GM18868 (cell line): Measurements from ENCODE around the gene ADARB2.

Source experiments
- ATAC-seq: cut with Tn5 transposase; IDR thresholded peaks from one replicate; pipeline ENCODE4 v1.9.1; 2021; ENCODE audit warnings: mild to moderate bottlenecking, moderate library complexity; ENCODE audit not compliant: unreplicated experiment

ADARB2 gene

DNA sequence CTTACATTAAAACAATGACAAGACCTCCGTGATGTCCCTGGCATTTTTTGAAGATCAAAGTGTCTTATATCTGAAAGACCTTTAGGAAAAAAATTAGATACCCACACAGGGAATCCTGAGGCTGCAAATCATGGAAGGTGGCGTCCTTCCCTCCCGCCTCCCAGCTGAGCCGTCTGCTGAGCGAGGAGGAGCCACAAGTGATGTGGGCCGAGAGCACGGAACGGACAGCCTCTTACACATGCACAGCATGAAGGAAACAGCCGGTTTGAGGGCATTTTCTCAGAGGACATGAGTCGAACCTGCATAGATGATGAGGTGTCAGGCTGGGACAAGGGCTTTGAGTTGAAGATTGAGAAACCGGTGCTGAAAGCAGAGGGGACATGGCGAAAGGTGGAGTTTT lies 163.3 kb downstream of the ADARB2 start:
- ATAC-seq = no peak

DNA sequence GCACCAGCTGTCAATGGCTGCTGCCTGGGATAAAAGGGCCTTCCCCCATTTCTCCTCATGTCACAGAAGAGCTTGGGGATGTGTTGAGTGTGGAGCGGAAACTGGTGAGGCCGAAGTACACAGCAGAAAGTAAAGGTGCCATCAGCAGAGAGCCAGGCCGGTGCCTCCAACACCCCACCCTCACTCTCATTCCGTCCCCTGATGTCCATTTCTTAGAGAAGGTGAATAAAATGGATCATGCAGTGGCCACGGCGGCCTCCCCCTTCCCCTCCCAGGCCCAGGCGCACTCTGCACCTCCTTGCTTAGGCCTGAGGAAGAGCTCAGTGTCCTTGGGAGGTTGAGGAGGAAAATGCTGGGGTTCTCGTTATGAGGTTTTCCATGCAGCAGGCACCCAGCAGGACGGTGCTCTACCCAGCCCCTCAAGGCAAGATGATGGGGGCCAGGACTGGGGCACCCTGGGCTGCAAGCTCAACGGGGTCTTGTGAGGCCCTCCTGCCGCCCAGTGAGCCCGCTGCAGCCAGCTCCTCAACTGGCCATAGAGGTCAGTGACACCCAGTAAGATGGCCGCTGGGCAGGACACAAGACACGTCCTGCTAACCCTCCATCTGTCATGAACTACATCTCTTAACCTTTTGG lies 163.9 kb downstream of the ADARB2 start:
- no peak for ATAC-seq

DNA sequence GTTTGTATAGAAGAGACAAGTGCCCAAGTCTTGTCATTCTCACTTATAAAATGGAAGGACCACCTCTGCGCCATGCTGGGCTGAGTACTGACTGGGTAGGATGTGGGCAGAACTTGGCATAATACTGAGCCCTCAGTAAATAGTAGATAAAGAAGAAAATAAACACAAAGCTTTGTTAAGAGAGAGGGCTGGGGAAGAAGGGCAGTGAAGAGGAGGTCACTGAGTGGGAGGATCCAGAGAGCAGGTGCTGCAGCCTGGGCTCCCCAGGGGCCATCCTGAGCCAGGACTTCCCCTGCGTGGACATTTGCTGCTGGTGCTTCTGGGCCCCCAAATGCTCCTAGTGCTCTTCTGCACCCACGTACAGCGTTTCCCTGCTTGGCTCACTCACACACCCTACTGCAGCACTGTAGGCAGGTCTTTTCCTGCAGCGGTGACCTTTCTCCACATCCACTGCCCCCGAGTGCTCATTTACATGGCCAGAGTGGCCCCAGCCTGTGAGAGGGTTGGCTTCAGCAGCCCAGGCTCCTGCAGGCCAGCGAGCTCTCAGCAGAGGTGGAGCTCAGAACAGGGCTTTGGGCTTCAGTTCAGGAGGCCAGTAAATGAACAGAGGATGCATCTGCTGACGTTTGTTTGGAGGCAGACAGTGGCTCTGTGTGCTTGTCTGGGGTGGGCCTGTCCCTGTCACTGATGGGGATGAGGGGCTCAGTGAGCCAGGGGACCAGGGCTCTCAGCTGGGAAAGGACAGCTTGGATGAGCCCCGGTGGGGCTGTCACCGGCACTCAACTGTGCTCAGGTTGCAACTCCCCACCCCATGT lies 164.6 kb downstream of the ADARB2 start:
- ATAC-seq = no peak

DNA sequence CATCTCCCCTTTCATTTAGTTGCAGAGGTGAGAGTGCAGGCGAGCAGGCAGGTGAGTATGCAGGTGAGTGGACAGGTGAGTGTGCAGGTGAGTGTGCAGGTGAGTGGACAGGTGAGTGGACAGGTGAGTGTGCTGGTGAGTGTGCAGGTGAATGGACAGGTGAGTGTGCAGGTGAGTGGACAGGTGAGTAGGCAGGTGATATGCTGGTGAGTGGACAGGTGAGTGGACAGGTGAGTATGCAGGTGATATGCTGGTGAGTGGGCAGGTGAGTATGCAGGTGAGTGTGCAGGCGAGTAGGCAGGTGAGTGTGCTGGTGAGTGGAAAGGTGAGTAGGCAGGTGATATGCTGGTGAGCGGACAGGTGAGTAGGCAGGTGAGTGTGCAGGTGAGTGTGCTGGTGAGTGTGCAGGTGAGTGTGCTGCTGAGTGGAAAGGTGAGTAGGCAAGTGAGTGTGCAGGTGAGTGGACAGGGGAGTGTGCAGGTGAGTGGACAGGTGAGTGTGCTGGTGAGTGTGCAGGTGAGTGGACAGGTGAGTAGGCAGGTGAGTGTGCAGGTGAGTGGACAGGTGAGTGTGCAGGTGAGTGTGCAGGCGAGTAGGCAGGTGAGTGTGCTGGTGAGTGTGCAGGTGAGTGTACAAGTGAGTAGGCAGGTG lies 165.6 kb downstream of the ADARB2 start:
- no peak for ATAC-seq

DNA sequence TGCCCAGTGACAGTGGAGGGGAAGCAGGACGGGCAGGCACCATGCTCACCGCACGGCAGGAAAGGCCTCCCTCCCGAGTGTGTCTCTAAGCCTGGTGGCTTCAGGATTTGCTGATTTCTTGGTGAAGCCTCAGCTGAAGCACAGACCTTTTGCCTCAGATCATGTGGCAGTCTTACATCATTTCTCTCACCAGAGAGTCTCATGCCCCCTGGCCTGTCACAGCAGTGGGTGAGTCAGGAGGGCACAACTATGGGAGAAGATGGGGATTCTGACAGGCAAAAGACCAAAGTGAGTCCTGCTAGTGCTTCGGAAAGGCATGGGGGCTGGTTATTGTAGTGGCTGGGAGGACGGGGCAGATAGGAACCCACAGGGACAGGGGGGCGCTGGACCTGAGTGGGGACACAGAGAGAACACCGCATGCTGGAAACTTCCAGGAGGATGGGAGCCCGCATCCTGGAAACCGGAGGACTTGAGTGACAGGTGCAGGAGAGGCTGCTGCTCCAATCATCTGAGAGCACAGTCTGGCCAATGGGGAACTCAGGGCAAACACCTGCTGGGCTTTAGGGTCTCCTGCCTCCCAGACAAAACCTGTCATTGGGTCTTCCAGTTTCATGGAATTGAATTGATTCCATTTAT lies 166.8 kb downstream of the ADARB2 start:
- ATAC-seq = no peak

DNA sequence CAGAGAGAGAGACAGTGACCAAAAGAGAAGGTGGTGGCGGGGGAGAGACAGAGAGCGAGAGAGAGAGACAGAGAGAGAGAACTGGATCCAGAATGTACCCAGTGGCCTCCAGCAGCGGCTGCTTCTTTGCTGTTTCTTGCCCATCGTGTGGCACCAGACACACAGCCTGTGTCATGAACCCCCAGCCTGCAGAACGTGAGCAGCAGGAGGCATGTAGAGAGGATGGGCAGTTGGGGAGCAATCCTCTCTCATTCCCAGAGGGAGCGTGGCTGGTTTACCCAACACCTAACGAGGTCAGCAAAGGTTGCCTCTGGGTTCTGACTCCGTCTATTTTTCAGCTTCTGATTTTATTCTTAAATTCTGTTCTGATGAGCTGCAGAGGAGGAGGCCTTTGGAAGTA lies 168.1 kb downstream of the ADARB2 start:
- no peak for ATAC-seq

DNA sequence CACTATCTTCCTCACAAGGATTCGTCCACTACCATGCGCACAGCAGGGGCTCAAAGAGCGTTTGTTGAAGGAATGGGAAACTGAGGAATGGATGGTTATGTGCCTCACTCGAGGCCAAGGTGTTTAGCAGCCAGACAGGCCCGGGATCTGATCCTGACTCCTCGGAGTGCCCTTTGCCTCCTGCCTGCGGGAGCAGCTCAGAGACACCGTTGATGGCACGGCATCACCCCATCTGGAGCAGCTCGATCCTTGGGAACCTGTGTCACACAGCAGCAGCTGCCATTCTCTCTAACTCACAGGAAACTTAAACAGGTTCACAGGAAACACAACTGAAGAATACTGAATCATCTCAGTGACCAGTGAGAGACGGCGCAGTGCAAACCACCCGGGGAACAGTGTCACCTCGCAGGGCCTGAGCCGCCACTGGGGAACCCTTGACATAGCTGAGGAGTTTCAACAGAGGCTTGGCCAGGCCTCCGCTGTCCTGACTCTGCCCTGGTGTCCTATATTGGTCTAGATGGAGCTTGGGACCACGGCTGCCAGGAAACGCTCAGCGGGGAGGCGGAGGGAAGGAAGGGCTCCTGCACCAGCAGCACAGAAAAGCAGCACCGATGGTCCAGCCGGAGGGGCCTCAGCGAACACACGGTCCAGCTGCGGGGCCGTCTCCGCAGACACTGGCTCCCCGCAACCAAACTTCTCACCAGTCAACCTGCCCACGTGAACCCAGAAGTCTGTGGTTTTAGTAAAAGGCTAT lies 169.4 kb downstream of the ADARB2 start:
- no peak for ATAC-seq

DNA sequence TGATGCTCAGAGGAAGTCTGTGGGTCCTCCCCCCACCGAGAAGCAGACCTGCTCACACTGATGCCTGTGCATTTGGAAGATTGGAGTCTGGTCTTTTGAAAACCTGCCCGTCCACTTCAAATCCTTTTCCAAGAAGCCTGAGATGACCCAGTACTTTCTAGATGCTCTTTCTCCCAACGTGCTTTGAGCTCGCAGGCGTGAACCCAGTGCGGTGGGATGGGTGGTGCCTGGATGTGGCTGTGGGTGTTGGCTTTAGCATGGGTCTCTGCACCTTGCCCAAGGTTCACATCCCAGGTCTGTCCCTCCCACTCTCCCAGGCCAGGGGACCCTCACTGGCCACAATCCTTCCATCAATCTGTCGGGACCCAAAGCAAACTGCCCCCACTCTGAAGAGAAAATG lies 170.2 kb downstream of the ADARB2 start:
- no peak for ATAC-seq

DNA sequence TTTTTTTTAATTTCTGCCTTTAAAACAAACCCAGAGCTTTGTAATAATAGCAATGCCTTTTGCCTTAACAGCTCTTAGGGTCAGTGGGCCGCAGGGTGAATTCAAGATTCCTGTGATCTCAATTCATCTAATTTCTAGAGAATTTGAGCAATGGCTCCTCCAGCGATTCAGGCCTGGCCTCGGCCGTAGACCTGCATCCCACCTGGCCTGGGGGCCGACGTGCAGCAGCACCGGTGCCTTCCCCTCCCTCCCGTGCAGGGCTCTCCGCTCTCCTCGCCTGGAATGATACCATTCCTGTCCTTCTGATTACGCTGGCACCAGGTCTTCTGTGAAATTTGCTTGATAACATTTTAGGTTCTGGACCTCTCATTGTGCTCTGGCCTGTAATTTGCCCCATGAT lies 172.5 kb downstream of the ADARB2 start:
- no peak for ATAC-seq

DNA sequence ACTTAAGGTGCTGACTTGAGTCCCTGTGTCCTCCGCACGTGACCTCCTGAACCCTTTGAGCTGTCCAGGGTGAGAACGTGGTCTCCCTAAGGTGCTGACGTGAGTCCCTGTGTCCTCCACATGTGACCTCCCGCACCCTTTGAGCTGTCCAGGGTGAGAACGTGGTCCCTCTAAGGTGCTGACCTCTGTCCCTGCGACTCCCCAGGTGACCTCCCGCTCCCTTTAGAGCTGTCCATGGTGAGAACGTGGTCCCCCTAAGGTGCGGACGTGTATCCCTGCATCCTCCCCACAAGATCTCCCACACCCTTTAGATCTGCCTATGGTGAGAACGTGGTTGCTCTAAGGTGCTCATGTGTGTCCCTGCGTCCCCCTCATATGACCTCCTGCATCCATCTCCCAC lies 174.3 kb downstream of the ADARB2 start:
- no peak for ATAC-seq

DNA sequence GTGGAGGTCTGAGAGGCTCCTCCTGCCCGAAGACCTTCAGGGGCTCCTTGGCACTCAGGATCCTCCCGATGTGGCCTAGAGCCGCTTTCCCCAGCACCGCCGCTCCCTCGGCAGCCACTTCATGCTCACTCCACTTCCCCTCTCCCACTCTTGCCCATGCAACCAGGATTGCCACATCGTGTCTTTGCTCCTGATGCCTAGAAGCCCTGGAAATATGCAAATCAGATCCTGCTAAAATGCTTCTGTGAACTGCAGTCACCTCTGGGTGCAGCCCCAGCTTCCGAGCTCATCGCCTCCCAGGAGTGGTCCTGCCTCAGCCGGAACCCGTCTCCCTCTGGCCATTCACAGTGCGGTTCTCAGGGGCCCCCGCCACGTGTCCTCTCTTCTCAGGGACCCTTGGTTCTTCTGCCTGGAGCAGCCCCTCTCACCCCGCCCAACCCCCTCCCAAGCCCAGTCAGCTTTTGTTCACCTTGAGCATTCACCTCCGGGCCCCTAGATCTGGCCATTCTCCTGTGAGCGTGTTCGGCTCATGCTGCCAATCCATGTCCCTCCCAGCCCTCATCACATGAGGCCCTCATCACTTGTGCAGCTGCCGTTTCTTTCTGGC lies 175.5 kb downstream of the ADARB2 start:
- no peak for ATAC-seq

DNA sequence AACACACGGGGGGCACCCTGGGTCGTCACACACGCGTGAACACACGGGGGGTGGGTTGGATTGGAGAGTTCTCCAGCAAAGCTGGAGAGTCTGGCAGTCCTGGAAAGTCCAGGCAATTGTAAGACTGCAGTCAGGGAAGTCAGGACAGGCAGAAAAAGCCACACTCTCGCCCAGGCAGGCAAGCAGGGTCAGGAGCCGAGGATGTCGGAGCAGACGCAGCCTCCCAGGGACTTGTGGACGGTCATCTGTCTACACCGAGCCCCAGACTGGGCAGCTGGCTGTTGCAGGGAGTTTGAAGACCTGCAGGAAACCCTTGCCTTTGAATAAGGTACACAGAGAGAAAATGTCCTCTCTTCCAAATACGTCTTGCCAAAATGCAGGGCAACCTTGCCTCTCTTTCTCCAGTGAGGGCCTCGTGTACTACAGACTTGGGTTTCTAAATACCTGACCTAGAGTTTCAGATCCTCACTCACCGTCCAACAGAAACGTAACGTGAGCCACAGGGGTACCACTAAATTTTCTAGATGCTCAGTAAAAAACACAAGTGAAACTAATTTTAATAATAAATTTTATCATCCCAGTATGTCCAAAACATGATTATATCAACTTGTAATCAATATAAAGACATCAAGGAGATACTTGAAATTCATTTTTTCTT lies 176.7 kb downstream of the ADARB2 start:
- no peak for ATAC-seq

DNA sequence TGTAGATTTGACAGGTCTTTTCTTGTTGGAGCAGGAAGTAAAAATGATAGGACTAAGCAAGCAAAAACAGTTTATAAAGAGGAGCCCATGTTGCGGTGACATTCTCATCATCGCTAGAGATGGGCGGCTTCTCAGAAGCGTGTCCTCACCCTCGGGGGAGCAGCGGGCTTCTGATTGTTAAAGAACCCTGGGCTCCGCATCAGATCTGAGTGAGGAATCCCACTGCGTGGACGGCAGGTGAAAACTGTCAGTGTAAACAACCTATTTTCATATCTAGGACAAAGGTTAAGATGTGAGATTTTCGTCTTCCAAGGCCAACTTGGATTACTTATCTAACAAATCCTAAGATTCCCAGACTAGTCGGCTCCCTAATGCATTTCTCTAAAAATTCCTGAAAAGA lies 177.6 kb downstream of the ADARB2 start:
- ATAC-seq = no peak

DNA sequence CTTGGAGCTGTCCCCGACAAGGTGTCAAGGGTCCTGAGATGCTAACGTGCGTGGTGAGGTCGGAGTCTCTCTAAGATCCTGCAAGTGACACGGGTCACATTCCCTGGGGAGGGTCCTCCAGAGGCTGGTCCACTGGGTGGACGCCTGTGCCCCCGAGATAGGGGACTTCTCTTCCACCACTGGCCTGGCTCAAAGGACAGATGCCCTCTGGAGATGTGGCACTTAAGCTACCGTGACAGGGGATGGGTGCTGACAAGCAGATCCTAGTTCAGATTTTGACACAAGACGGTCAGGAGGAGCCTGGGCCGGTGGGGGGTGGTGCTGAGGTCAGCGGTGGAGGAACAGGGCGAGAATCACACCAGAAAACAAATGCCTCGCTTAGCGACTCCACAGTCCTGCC lies 178.0 kb downstream of the ADARB2 start:
- ATAC-seq = no peak

DNA sequence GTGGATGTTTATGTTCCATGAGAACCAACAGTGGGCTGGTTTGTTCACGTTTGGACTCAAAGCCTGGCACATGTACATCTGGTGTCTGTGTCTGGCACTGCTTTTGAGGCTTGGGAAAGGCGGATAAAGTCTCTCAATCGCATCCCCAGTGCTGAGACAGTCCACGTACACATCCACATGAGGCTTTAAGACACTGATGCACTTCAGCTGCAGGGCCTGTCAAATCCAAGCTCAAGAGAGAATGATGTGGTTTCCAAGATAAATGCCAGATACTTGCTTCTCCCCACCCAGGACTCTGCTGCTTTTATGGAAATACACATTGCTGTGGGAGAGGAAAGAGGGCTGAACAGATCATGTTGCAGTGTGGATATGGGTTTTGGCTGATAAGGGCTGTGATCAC lies 178.4 kb downstream of the ADARB2 start:
- ATAC-seq = no peak

DNA sequence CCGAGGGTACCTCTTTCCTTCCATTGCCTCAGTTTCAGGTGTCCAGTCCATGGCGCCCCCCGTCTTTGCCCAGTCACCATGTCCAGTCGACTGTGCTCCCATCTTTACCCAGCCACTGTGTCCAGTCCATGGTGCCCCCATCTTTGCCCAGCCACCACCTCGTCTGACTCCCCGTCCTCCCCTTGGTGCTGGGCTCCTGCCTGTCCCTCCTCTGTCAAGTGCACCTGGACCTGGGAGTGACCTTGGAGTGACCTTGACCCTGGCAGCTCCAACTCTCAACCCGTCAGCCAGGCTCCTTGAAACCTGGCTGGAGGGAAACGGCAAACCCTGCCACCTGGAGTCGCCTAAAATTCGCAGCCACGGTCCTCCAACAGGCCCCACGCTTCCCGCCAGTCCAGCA lies 180.2 kb downstream of the ADARB2 start:
- no peak for ATAC-seq

DNA sequence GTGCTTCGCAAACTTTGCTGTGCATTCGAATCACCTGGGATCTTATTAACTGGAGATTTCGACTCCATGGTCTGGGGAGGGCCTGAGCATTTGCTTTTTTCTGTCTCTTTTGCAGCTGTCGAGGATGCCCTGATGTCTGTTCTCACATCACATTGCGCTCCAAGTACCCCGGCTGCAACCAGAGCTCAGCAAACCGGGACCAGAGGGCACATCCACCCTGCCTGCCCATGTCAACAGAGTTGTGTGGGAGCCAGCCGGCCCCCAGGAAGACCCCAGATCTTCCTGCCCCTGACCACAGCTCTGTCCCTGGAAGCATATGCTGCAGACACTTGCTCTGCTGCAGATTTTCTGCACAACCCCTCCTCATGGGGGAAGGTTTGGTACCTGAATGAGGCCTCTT lies 180.8 kb downstream of the ADARB2 start:
- no peak for ATAC-seq

DNA sequence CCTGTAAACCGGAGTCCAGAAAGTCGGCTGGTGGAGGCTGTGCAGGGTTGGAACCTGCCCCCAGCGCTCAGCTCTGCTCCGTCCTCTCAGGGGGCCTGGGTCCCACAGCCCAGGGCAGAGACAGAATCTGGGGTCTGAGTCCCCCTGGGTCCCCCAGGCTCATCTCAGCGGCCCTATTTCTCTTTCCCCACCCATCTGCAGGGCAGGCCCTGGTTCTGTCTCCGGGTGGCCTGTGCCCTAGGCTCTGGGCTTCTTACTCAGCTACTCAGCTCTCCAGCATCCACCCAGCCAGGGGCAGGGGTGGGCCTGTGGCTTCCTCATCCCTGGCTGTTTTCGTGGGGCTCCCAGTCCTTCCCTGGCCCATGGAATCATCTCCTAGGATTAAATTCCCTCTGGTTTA lies 183.4 kb downstream of the ADARB2 start:
- ATAC-seq = no peak

DNA sequence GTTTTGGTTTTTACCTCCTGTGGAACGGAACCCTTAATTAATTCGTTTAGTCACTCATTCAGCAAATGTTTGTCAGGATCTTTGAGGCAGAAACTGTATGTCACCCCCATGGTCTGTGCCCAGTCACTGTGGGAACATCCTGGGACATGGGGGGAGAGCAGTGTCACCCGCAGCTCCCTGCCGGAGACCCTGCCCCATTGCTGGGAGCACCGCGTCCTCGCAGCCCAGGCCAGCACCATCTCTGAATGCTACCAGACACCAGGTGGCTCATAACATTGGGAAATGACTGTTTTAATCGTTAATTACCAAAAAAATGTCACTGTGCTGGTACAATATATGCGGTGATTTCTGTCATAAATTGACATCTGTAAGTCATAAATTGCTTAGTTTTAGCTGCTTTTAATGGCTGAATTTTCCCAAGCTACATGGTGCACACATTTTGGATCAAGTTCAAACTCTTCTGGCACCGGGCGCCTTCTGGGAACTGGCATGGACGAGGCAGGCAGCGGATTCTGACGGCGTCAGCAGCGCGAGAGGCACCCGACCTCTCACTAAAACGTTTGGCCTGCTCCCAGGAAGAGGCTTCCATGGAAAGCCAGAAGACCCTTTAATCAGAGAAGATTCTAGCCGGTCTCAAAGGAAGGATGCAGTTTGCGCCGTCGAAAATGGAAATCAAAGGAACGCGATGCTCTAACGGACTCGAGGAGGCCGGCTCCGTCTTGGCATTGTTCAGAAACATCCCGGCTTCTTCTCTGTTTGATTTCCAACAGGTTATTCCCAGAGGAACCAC lies 184.2 kb downstream of the ADARB2 start:
- ATAC-seq = no peak
